ENCODE data around the gene SLU7.

DNA sequence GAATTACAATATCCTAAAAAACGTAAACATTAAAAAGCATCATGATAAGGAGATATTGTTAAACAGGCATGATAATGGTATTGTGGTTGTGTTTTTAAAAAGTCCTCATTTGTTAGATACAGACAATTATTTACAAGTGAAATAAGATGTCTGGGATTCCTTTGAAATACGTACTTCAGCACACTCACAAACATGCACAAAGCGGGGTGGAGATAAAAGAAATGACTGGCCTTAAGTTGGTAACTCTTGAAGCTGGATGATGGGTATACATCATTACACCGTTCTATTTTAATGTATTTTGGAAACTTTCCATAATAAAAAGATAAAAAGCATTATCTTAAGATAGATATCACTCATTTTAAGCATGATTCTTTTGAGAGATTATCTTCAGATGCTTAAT is 20.1 kb downstream of the SLU7 start:
- TF ChIP-seq, protein P1, sequence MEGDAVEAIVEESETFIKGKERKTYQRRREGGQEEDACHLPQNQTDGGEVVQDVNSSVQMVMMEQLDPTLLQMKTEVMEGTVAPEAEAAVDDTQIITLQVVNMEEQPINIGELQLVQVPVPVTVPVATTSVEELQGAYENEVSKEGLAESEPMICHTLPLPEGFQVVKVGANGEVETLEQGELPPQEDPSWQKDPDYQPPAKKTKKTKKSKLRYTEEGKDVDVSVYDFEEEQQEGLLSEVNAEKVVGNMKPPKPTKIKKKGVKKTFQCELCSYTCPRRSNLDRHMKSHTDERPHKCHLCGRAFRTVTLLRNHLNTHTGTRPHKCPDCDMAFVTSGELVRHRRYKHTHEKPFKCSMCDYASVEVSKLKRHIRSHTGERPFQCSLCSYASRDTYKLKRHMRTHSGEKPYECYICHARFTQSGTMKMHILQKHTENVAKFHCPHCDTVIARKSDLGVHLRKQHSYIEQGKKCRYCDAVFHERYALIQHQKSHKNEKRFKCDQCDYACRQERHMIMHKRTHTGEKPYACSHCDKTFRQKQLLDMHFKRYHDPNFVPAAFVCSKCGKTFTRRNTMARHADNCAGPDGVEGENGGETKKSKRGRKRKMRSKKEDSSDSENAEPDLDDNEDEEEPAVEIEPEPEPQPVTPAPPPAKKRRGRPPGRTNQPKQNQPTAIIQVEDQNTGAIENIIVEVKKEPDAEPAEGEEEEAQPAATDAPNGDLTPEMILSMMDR (conservative IDR thresholded peaks at IDR 0.05; ENCODE audit: low read depth, low read length): no peak
- TF ChIP-seq EZH2 (IDR thresholded peaks at IDR 0.05; ENCODE audit: low read length, unreplicated experiment): no peak

Measured in PC-3 (cell line).